GM19099 (cell line): ENCODE measurements around the gene FBXL15.

Experiments used
- POLR2A ChIP-seq: IDR thresholded peaks from 3 replicates; pipeline ENCODE4 v1.6.1; 2011; ENCODE audit warnings: low read depth; ENCODE audit not compliant: insufficient read length; ENCODE audit errors: extremely low read depth

FBXL15 gene

DNA sequence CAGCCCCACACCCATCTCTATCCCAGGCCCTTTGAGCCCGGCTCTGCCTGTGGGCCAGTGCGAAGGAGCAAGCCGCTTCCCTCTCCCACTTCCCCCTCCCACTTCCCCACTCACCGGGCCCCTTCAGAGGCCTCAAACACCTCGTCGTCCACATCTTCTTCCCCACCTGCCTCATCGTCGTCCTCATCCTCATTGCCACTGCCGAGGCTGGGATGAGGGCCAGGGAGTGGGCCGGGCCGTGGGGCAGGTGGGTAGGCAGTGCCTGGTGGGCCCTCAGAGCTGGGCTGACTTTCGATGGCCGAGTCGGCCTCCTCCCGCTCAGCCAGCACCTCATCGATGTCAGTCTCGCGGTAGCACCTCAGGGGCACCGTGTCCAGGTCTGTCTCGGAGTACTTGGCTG is 5.9 kb upstream of the FBXL15 start:
- no peak for TF ChIP-seq POLR2A

DNA sequence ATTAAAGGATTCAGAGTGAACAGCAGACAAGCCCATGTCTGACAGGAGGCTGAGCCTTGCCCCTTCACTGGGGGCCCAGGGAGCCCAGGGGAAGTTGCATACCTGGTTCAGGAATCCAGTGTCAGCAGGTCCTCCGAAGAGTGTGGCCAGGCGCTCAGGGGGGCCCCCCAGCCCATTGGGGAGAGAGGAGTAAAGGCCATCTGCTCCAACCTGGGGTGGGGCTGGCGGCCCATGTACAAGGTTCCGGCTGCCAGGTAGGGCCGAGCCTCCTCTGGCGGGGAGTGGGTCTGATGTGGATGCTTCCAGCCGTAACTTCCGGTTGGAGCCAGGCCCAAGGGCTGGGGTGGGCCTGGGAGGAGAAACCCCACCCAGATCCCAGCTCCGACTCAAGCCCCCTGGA is 4.4 kb upstream of the FBXL15 start:
- no peak for TF ChIP-seq POLR2A

DNA sequence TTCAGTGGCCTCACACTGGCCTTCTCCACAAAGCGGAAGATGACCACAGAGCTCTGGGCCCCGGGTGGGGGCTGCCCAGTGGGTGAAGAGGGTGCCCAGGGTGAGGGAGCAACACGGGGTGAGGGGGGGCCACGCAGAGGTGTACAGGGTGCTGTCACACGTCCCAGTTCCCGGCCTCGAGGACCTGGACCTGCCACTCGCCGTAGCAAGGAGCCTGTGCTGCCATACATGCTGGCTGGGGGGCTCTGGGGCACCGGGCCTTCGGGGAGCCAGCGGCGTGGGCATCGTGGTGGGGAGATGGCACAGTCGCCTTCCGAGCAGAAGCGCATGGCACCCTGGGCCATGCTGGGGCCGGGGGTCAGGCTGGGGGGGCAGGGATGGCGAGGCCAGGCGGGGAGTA is 3.9 kb upstream of the FBXL15 start:
- TF ChIP-seq POLR2A: no peak

DNA sequence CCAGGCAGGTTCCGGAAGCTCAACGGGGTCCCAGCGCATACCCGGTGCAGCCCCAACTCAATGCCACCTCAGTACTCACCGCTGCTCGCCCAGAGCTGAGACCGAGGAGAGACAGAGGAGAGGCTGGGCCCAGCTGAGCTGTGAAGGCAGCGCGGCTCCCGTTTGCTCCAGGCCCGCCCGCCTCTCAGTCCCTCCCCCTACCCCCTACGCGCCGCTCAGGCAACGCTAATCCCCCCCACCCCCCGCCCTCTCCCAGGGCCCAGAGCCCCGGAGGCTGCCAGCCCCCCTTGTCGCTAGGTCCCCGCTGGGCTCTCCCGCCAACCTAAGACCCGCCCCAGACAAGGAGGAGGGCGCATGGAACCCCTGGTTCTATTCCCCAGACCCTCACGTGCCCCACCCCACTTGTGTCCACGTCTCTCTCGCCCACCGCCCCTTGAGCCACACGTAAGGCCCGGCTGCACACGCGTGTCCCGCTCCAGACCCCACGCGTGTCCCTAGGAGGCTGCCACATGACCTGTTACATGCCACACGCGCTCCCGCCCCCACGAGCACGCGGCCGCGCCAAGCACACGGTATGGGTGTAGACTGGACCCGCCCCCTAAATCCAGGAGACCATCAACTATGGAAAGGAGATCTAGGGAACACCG is 1.9 kb upstream of the FBXL15 start, which contains the start of gene PSD:
PSD (minus strand) TSS at position 164 of the 647 bp plus-strand sequence. CDS start 1,747 bp downstream, outside the sequence.
- TF ChIP-seq POLR2A: no peak

DNA sequence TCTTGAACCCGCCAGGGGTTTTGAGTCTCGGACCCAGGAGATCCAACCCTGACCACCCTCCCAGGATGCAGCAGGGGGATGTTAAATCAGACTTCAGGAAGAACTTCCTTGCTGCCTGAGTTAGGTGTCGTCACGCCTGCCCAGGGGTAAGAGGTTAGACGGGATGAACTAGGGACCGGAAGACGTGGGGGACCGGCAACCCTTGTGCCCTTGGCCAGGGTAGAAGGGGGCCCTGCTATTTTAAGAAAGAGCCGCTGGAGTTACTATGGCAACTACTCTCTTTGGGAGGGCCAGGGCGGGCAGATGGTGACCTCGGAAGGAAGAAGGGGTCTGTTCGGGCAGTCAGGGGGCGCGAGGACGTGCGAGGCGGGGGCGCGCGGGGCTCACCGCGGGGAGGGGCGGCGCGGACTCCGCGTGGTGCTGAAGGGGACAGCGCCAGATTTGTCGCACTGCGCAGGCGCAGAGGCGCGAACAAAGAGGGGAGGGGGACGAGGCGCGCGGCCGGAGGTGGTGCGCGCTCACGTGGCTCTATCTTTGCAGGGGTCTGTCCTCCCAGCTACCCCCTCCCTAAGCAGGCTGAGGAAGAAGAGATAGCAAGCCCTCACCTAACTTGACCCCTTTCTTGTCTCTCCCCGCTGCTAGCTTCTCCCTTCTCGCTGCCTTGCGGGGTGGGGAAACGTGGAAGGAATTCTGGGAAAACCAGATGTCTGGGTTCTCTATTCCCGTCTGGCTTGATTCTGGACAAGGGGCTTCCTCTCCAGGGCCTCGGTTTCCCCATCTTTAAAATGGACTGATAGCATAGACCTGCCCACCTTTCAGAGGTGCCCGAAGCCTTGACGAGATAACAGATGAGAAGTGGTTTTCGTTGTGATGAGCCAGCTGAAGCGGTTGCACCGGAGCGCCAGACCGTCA is 1.1 kb upstream of the FBXL15 start:
- TF ChIP-seq POLR2A: no peak

DNA sequence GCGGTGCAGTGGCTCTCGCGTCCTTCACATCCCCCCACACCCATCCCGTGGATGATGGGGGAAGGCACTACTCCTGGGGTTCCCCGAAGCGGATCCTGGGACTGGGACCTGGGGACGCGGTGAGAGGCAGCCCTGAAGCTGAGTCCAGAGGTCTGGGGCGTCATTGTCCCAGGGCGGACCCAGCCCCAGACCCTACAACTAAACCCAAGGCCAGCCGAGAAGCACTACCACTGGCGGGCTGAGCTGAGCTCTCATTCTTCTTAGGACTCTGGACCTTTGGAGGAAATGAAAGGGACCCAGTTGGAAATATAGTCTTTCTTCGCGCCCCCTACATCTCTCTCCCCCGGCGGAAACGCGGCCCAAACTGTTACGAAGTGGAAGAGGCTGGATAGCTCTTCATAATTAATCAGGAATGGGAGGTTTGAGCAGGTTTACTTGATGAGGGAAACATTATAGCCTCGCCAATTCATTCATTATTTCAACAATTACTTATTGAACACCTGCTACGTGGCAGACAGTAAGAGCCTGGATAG is 389 bp upstream of the FBXL15 start:
- no peak for TF ChIP-seq POLR2A

DNA sequence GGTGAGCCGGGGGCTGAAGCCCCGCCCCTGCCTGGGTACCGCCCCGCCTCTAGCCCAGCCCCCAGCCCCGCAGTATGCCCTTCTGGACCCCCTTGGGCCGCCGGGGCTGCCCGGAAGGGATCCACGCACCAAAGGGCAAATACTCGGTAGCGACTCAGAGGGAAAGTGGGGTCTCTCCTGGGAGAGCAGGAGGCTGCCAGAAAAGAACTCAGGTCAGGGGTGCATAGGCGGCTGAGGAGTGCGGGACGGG is 796 bp downstream of the FBXL15 start:
- TF ChIP-seq POLR2A: no peak

DNA sequence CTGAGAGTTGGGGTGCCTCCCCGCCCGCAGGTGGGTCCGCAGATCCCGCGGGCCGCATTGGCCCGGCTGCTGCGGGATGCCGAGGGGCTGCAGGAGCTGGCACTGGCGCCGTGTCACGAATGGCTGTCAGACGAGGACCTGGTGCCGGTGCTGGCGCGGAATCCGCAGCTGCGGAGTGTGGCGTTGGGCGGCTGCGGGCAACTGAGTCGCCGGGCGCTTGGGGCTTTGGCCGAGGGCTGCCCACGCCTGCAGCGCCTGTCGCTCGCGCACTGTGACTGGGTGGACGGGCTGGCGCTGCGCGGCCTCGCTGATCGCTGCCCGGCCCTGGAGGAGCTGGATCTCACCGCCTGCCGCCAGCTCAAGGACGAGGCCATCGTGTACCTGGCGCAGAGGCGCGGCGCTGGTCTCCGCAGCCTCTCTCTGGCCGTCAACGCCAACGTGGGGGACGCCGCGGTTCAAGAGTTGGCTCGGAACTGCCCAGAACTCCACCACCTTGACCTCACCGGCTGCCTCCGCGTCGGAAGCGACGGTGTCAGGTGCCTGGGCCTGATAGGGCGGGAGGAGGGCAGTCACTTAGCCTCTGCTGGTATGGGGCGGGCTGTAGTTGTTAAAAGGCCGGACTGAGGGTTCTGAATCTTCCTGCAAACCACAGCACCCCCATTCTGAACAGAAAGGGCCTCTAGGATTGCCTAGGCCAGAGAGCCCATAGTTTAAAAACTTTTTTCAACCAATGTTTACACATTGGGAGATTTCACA is 1.3 kb downstream of the FBXL15 start:
- TF ChIP-seq POLR2A: no peak

DNA sequence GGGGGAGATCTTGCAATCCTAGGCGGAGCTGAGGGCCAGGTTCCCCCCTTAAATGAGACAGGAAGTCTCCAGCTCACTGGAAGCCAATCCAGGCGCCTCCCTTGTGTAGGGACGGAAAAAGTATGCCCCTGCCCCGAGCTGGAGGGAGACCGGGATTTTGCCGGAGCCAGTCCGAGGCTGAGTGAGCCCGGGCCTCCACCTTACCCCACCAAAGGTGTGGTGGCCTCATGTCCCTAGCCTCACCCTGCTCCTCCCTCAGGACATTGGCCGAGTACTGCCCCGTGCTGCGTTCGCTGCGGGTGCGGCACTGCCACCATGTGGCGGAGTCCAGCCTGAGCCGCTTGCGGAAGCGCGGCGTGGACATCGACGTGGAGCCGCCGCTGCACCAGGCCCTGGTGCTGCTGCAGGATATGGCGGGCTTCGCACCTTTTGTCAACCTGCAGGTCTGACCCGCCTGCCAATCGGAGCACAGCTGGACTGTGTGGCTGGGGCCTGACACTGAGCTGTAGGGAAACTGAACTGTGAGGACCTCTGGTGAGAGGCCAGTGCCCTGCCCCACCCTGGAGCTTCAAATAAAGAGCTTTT is 2.0 kb downstream of the FBXL15 start:
- peak; percentile 35 for TF ChIP-seq POLR2A

DNA sequence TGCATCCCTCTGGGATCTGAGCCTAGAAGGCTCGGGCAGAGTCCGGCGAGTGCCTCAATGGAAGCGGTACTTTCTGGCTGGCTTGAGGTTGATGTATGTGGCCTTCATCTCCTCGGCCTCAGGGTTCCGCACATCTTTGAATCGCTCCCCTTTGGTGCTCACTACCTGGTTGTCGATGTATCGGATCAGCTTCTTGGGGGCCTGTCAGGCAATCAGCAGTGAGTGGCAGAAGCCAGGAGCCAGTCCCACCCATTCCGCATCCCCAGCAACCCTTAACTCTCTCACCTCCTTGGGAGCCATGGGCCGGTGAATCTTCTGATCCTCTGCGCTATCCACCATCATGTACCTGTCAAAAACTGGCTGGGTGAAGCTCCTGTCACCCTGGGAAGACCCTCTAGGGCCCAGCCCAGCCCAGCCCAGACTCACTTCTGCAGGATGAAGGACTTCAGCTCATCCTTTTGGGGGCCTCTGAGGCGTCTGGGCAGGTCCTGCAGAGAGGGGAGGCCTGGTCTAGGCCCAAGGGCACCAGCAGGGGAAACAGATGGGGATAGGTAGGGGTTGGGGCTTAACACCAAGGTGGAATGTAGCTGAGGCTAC is 2.8 kb downstream of the FBXL15 start:
- no peak for TF ChIP-seq POLR2A

DNA sequence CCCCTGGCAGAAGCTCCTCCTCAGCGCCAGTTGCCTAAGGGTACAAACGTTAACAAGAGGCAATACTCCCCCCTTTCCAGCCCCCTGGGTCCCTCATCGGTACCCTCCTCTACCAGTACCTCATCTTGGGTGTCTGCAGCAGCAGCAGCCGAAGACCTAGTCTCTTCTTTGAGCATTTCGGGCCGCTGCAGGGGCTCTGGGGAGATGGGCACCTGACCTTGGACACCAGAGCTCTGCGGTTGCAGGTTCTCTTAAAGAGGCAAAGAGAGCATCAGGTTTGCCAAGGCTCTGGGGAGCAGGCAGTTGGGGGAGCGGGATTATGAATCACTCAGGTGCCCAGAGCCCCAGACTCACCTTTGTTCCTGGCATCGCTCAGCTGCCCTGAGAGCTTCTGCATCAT is 3.5 kb downstream of the FBXL15 start:
- no peak for TF ChIP-seq POLR2A

DNA sequence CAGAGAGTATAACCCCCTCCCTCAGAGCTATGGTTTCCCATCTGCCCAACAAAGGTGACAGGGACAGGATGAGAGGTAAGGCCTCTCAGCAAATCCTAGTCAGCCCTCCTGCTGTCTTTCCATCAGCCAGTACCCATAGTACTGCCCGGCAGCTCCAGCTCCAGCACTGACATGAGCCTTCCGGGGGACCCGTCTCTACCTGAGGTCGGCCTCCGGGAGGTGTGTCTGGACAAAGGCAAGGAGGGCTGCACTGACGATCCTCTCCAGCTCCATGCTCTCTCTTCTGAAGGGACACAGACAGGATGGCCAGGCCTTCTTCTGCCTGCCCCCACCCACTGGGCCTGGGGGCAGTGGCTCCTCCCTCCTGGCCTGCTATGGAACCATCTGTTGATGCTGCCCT is 4.3 kb downstream of the FBXL15 start:
- TF ChIP-seq POLR2A: no peak

DNA sequence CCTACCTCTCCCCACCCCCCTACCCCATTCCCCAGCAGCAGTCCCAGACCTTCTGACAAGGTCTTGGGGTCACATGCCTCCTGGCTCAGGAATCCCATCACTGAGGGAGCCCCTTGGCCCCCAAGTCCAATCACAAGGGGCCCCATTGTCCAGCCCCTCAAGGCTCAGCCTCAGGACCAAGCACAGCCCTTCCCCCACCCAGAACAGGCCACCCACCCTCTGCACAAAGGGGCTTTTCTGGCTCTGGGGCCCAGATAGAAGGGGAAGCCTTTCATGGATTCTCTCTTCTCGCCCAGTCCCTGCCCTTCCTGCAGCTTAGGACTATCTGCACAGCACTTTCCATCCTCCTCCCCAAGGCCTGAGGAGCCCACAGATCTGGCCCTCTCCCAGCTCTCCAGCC is 4.8 kb downstream of the FBXL15 start:
- TF ChIP-seq POLR2A: no peak

DNA sequence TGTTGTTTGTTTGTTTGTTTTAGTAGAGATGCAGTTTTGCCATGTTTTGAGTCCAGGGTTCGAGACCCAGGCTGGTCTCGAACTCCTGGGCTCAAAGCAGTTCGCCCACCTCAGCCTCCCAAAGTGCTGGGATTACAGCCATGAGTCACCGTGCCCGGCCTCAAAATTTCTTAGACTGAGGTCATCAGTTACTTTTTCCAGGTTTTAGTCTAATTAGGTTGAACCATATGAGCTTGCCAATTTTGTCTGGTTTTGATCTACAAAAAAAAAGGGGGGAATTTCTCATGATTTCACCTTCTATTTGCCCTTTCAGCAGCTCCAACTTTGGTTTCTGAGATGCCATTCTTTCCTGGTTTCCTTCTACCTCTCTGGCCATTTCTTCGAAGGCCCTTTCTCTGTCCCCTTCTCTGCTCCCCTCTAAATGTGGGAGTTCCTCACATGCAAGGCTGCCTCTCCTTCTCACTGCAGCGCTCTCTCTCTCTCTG is 6.2 kb downstream of the FBXL15 start:
- no peak for TF ChIP-seq POLR2A

DNA sequence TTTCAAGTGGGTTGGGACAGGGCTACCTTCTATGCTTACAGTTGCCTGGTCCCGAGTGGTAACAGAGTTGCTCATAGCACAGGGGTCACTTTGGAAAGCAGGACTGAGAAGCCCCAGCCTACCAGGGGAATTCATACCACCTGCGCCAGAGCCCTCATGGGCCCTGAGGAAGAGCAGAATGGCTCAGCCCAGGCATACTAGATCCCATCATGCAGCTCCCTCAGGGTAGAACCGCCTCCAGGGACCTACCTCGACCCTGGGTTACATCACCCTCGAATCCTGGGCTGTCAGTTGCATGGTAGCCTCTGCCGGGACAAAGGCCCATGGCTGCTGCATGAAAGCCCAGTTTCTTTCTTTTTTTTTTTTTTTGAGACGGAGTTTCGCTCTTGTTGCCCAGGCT is 8.8 kb downstream of the FBXL15 start:
- no peak for TF ChIP-seq POLR2A
